Ovary (tissue), 9 donors: Measurements from ENCODE around the gene VAV3. TPM values are rescaled to one million over a fixed set of nuclear protein-coding genes. Genes with fewer than 3 reads are reported as not detected.

ENCODE experiments used
- DNase-seq, 5 donors: peaks; one replicate each; pipeline ENCODE4 v3.0.0-alpha.2; 2019 to 2020
- H3K27ac ChIP-seq, 2 donors: fragments of 200-600 bp; one replicate each; pipeline versions ENCODE4 v1.5.1 to v1.8.0; 2019 to 2022
- H3K27me3 ChIP-seq: fragments of 200-600 bp; one replicate; pipeline ENCODE4 v1.8.0; 2022
- H3K36me3 ChIP-seq: fragments of 200-600 bp; sonication (generic); one replicate; pipeline ENCODE4 v1.5.1; 2019
- H3K4me1 ChIP-seq: one replicate; pipeline ENCODE4 v1.8.1; 2013; ENCODE audit warnings: mild to moderate bottlenecking, moderate library complexity; ENCODE audit not compliant: insufficient read depth
- H3K4me3 ChIP-seq: fragments of 200-600 bp; sonication (generic); one replicate; pipeline ENCODE4 v1.5.1; 2017
- H3K9me3 ChIP-seq, 2 donors: fragments of 200-600 bp in 1 of 2; sonication (generic) in 1 of 2; one replicate each; pipeline versions ENCODE4 v1.5.1 to v1.8.1; 2013 to 2019; ENCODE audit warnings: mild to moderate bottlenecking in 1 of 2, moderate library complexity in 1 of 2
- EP300 ChIP-seq: sonication (generic); formaldehyde crosslinking; IDR thresholded peaks from one replicate; pipeline ENCODE4 v1.6.1; 2017; ENCODE audit warnings: antibody characterized with exemption
- POLR2A ChIP-seq: fragments of 450-650 bp; IDR thresholded peaks from one replicate; pipeline ENCODE4 v1.6.1; 2017; ENCODE audit warnings: antibody characterized with exemption, mild to moderate bottlenecking, moderate library complexity
- WGBS, 3 donors: extraction: QIAGEN DNeasy Blood & Tissue Kit in 1 of 3; methylation state at CpG; one replicate each; pipeline versions ENCODE4 v1.1.5 to v1.1.7; 2013 to 2017; 5-methylcytosine and 5-hydroxymethylcytosine counted together
- intact Hi-C, 4 donors: fragments of 100-400 bp; cut with DNase I; formaldehyde crosslinking; loops; one replicate each; pipeline versions ENCODE4 v1.11.0 to v1.15.1; 2022 to 2023
- polyA plus RNA-seq, 2 donors: library from polyadenylated mRNA; stranded (reverse); fragments of 200-250 nt in 1 of 2; fragments of 350-450 nt in 1 of 2; fragmentation: Illumina TruSeq in 1 of 2; extraction: RNeasy Lipid Tissue Mini Kit (QIAGEN cat#74804) in 1 of 2; gene quantifications; one replicate each; pipeline ENCODE4 v1.2.3, GENCODE V29; 2013 to 2014
- total RNA-seq, 7 donors: library from RNA; depleted of rRNA in 2 of 7; stranded (reverse); fragments of >200 nt in 2 of 7; fragmentation: NEBNext Ultra II Directional in 3 of 7; extraction: Animal tissue kit (Norgen Biotek cat#: 25700) in 3 of 7; gene quantifications; one replicate each; pipeline versions ENCODE4 v1.1.0 to v1.2.4, GENCODE V29; 2016 to 2023
- TF ChIP-seq, protein P1 (sequence below), 3 donors: fragments of 450-650 bp in 2 of 3; fragments of 200-600 bp in 1 of 3; IDR thresholded peaks; one replicate each; pipeline versions ENCODE4 v1.5.1 to v1.8.0; 2016 to 2022; ENCODE audit warnings: antibody characterized with exemption in 3 of 3, mild to moderate bottlenecking in 1 of 3
- donor health status: DM: no; HTN: no; CAD: no; lungs with moderate emphysema.
- donor health status: DM: no; HTN: no; CAD: no.
- donor health status: Bipolar disorder and iron deficiency.
- donor health status: DM: yes; HTN: yes; CAD: no.
- donor health status: DM: no; HTN: no; CAD: no.
- donor health status: DM: yes; HTN: yes; CAD: no.

The VAV3 gene
- total and polyA plus RNA-seq, 9 donors = 0.78 to 7.4 (median 1.5) TPM

DNA sequence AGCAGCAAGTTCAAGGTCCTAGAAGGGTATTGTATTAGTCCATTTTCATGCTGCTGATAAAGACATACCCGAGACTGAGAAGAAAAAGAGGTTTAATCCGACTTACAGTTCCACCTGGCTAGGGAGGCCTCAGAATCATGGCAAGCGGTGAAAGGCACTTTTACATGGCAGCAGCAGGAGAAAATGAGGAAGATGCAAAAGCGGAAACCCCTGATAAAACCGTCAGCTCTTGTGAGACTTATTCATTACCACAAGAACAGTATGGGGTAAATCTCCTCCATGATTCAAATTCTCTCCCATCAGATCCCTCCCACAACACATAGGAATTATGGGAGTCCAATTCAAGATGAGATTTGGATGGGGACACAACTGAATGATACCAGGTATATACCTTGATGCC lies 414.6 kb downstream of the VAV3 start:
- no peak overlapping the region for H3K27ac ChIP-seq
- DNase-seq = no peak
- H3K4me3 ChIP-seq = no peak overlapping the region
- H3K36me3 ChIP-seq = no peaks in the 10 kb centered on the region
- intact Hi-C loops = no loop called here
- no peak for TF ChIP-seq POLR2A
- TF ChIP-seq EP300 = no peak
- TF ChIP-seq, protein P1, sequence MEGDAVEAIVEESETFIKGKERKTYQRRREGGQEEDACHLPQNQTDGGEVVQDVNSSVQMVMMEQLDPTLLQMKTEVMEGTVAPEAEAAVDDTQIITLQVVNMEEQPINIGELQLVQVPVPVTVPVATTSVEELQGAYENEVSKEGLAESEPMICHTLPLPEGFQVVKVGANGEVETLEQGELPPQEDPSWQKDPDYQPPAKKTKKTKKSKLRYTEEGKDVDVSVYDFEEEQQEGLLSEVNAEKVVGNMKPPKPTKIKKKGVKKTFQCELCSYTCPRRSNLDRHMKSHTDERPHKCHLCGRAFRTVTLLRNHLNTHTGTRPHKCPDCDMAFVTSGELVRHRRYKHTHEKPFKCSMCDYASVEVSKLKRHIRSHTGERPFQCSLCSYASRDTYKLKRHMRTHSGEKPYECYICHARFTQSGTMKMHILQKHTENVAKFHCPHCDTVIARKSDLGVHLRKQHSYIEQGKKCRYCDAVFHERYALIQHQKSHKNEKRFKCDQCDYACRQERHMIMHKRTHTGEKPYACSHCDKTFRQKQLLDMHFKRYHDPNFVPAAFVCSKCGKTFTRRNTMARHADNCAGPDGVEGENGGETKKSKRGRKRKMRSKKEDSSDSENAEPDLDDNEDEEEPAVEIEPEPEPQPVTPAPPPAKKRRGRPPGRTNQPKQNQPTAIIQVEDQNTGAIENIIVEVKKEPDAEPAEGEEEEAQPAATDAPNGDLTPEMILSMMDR (IDR thresholded peaks at IDR 0.05) = no peak
- WGBS, 3 donors = 81 to 89% (median 86%) methylated on average over 5 of the region's 5 CpGs
- H3K27me3 ChIP-seq = no peaks in the 10 kb centered on the region
- H3K4me1 ChIP-seq = no peaks in the 10 kb centered on the region
- no peaks in the 10 kb centered on the region for H3K9me3 ChIP-seq

DNA sequence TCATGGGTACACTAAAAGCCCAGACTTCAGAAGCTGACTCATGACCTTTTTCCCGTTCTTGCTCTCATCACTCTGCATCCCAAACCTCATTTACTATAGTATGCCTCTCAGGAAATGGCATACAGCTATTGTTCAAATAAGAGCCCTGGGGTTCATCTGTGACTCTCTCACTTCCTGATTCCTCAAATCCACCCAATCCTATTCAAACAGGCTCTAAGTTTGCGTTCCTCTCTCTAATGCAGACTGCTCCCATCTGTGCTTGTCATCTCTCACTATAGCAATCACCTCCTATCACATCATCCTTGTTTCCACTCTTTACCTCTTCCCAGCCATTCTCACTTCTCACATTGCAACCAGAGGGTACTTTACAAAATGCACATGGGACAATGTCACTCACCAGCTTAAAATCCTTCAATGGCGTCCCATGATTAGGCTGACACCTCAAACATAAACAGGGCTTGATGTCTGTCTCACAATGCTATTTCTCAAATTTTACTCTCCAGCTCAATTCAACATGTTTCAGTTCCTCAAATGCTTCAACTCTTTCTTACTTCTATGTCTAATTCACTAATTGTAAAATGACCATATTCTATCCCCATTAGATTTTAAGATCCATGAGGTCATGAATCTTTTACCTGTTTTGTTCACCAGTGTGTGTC lies 415.7 kb downstream of the VAV3 start:
- H3K4me3 ChIP-seq = no peak overlapping the region
- no peaks in the 10 kb centered on the region for H3K36me3 ChIP-seq
- 86 to 89% (median 87%) methylated on average over 3 of the region's 3 CpGs for WGBS, 3 donors
- H3K9me3 ChIP-seq = no peaks in the 10 kb centered on the region
- H3K27me3 ChIP-seq = no peaks in the 10 kb centered on the region
- no peak for DNase-seq
- H3K27ac ChIP-seq = no peak overlapping the region
- intact Hi-C loops = no loop called here
- TF ChIP-seq, protein P1 (IDR thresholded peaks at IDR 0.05) = no peak
- TF ChIP-seq EP300 (no peak), POLR2A (no peak)
- no peaks in the 10 kb centered on the region for H3K4me1 ChIP-seq

DNA sequence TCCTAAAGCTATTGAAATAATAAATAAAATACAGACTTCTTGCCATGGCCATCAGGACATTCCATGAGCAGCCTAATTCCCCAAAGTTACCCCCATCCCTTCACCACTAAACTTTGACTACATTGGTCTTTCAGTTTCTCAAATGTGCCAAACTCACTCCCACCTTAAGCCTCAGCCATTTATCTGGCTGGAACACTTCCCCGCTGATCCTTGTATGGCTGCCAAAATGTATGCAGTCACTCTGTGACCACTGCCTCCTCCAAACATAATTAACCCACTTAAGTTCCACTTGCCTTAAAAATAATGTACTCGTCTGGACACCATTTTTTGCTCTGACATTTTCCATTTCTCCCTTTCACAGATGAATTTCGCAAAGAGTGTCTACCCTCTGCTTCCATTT lies 416.7 kb downstream of the VAV3 start:
- DNase-seq = no peak
- Histone ChIP-seq H3K27me3 (no peaks in the 10 kb centered on the region), H3K27ac (no peak overlapping the region), H3K4me3 (no peak overlapping the region), H3K9me3 (no peaks in the 10 kb centered on the region), H3K36me3 (no peaks in the 10 kb centered on the region), H3K4me1 (no peaks in the 10 kb centered on the region)
- intact Hi-C loops = no loop called here
- 41 to 52% (median 45%) methylated on average over 3 of the region's 3 CpGs for WGBS, 3 donors
- no peak for TF ChIP-seq EP300
- TF ChIP-seq, protein P1 (IDR thresholded peaks at IDR 0.05) = no peak
- TF ChIP-seq POLR2A = no peak

DNA sequence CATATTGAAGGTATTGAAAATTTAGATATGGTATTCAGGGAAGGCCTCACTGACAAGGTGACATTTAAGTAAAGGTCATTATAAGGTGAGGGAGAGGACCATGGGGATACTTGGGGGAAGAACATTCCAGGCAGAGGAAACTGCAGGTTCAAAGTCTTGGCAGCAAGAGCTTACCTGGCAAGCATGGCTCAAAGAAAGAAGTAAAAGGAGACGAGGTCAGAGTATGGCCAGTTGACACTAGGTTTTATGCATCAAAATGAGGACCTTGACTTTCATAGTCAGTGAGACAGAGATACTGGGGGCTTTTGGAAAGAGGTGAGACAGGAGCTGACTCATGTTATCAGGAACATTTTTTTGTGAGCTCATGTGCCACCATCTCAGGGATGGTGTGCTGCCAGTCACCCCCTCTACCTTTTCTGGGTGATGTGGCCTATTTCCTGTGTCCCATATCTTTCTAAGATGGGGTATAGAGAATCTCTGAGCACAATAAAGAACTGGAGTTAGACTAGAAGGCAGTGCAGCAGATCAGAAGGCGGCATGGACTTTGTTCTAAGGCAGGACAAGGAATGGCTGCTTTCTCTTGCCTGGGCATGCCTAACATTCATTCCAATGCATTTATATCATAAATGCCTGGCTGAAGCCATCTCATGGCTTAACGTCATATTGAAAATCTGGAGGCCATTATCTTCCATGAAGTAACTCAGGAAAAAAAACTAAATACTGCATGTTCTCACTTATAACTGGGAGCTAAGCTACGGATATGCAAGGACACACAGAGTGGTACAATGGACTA lies 417.4 kb downstream of the VAV3 start:
- WGBS, 3 donors = 87 to 93% (median 91%) methylated on average over 4 of the region's 4 CpGs
- intact Hi-C loops = no loop called here
- Histone ChIP-seq H3K4me1 (no peaks in the 10 kb centered on the region), H3K4me3 (no peak overlapping the region), H3K27me3 (no peaks in the 10 kb centered on the region), H3K27ac (no peak overlapping the region), H3K9me3 (no peaks in the 10 kb centered on the region), H3K36me3 (no peaks in the 10 kb centered on the region)
- DNase-seq = no peak
- TF ChIP-seq, protein P1 (IDR thresholded peaks at IDR 0.05) = no peak
- TF ChIP-seq EP300 (no peak), POLR2A (no peak)
